Measurements from ENCODE around the gene PMEL.

GRCh38 chr12:55942055-55942454 lies 23.8 kb downstream of the PMEL start:
- TF ChIP-seq CTCF (IDR thresholded peaks at IDR 0.05) (no peak), POLR2A (IDR thresholded peaks at IDR 0.05) (no peak), POLR2AphosphoS5 (IDR thresholded peaks at IDR 0.05) (no peak)
